Measurements from ENCODE around the gene SERPINE1. TPM values are rescaled to one million over a fixed set of nuclear protein-coding genes. Genes with fewer than 3 reads are reported as not detected.
A peak's percentile ranks its signal among the peaks of the same experiment; 100 is the strongest.

The SERPINE1 gene
- total and polyA plus RNA-seq, 2 of the 13 experiments (the other 11 are each of a cell fraction or from before 2014, with no cell fraction given) = 21.2 to 1,576 TPM

GRCh38 chr7:101121991-101122932, 4.6 kb upstream of the SERPINE1 start (continued):
- TF ChIP-seq MLXIP (CRISPR knock-in tag; IDR thresholded peaks at IDR 0.05; ENCODE audit: borderline replicate concordance) (no peak), CTCF (CRISPR knock-in tag; IDR thresholded peaks at IDR 0.05) (no peak), ATF4 (CRISPR knock-in tag; IDR thresholded peaks at IDR 0.05) (peak in 1 of 2 experiments; percentile 95; a peak in 2 of 4 replicates), KLF9 (CRISPR knock-in tag; IDR thresholded peaks at IDR 0.05; ENCODE audit: low read depth) (no peak), ZNF879 (CRISPR knock-in tag; IDR thresholded peaks at IDR 0.05) (no peak), KAT2B (IDR thresholded peaks at IDR 0.05; ENCODE audit: borderline replicate concordance, low read depth, low read length) (no peak), ZNF552 (CRISPR knock-in tag; IDR thresholded peaks at IDR 0.05; ENCODE audit: borderline replicate concordance) (no peak), DBP (CRISPR knock-in tag; IDR thresholded peaks at IDR 0.05; ENCODE audit: not compliant biosample characterization) (no peak), SAFB2 (CRISPR knock-in tag; IDR thresholded peaks at IDR 0.05; ENCODE audit: borderline replicate concordance, low read depth) (no peak), CENPX (CRISPR knock-in tag; IDR thresholded peaks at IDR 0.05) (no peak), BHLHE40 (IDR thresholded peaks at IDR 0.05; ENCODE audit: low read length) (0 out of 2 replicates have a peak, but pooled peaks have one; percentile 32), CREB3 (CRISPR knock-in tag; IDR thresholded peaks at IDR 0.05) (no peak), MED8 (CRISPR knock-in tag; IDR thresholded peaks at IDR 0.05; ENCODE audit: insufficient replicate concordance) (peak; percentile 65), ZNF276 (CRISPR knock-in tag; IDR thresholded peaks at IDR 0.05; ENCODE audit: low read depth) (no peak), IRF1 (CRISPR knock-in tag; IDR thresholded peaks at IDR 0.05; ENCODE audit: low read depth) (no peak), GTF2F1 (IDR thresholded peaks at IDR 0.05; ENCODE audit: low read length) (no peak), FOXA1 (IDR thresholded peaks at IDR 0.05) (no peak), FOXA1 (CRISPR knock-in tag; IDR thresholded peaks at IDR 0.05) (peak; percentile 83)

Measured in HepG2 (cell line).